GM19467 (cell line): ENCODE results near the gene SNX15.
"Not testable (repeated sequence)": the region's sequence is repeated elsewhere in the genome, so short reads cannot be mapped to it uniquely, and the experiment has no call there.

Source experiments
- ATAC-seq: cut with Tn5 transposase; IDR thresholded peaks from one replicate; pipeline ENCODE4 v1.9.1; 2021; ENCODE audit warnings: mild to moderate bottlenecking, moderate library complexity; ENCODE audit not compliant: unreplicated experiment

The SNX15 gene

GRCh38 chr11:65014726-65015227 is 12.5 kb upstream of the SNX15 start:
- no peak for ATAC-seq

GRCh38 chr11:65016705-65017104 is 10.5 kb upstream of the SNX15 start:
- ATAC-seq, result no peak

- ATAC-seq, result no peak
These were observed 9.3 kb upstream of the SNX15 start for GRCh38 chr11:65017937-65018336.

GRCh38 chr11:65019824-65020223 is 7.4 kb upstream of the SNX15 start:
- ATAC-seq, result no peak

- ATAC-seq, result no peak
These were observed 6.2 kb upstream of the SNX15 start for GRCh38 chr11:65021003-65021402.

- no peak for ATAC-seq
These were observed 5.7 kb upstream of the SNX15 start for GRCh38 chr11:65021509-65021908.

GRCh38 chr11:65023502-65023901 is 3.7 kb upstream of the SNX15 start:
- not testable (repeated sequence) for ATAC-seq

GRCh38 chr11:65026810-65027209 is 429 bp upstream of the SNX15 start:
- no peak for ATAC-seq

GRCh38 chr11:65032216-65032615 is 5.0 kb downstream of the SNX15 start:
- no peak for ATAC-seq

- no peak for ATAC-seq
These were observed 7.2 kb downstream of the SNX15 start for GRCh38 chr11:65034423-65034822.

- ATAC-seq, result no peak
These were observed 8.3 kb downstream of the SNX15 start for GRCh38 chr11:65035579-65035978.

GRCh38 chr11:65036931-65037330 is 9.7 kb downstream of the SNX15 start:
- ATAC-seq, result no peak

- ATAC-seq, result no peak
These were observed 13.2 kb downstream of the SNX15 start for GRCh38 chr11:65040520-65040846.

GRCh38 chr11:65040847-65041622 is 13.8 kb downstream of the SNX15 start, which contains the start of gene SAC3D1:
Gene SAC3D1, plus strand, starts transcription at chr11:65041210. Its CDS starts 83 bp downstream, at chr11:65041293.
- peak; percentile 79 for ATAC-seq

GRCh38 chr11:65042891-65043290 is 15.7 kb downstream of the SNX15 start:
- ATAC-seq, result no peak

GRCh38 chr11:65043881-65044501 is 16.8 kb downstream of the SNX15 start:
- no peak for ATAC-seq

- no peak for ATAC-seq
These were observed 17.8 kb downstream of the SNX15 start for GRCh38 chr11:65045061-65045460.

- no peak for ATAC-seq
These were observed 18.5 kb downstream of the SNX15 start for GRCh38 chr11:65045728-65046127.

GRCh38 chr11:65047581-65048422 is 20.6 kb downstream of the SNX15 start:
- ATAC-seq, result no peak

- no peak for ATAC-seq
These were observed 24.2 kb downstream of the SNX15 start for GRCh38 chr11:65051398-65051858.

GRCh38 chr11:65053827-65054508 is 26.7 kb downstream of the SNX15 start:
- ATAC-seq, result no peak
